ENCODE results near the gene PDZD2.

The PDZD2 gene

GRCh38 chr5:31613651-31614050 lies 25.3 kb upstream of the PDZD2 start:
- Histone ChIP-seq H3K9me3 (ENCODE audit: control insufficient read depth, low read length) (no peaks in the 10 kb centered on the region), H3K4me1 (ENCODE audit: control insufficient read depth, insufficient read depth, low read length, poor library complexity, severe bottlenecking) (no peaks in the 10 kb centered on the region), H3K4me3 (ENCODE audit: insufficient read depth, low read depth, low read length, poor library complexity, severe bottlenecking) (no peak overlapping the region), H3K27me3 (replicated peaks; ENCODE audit: control insufficient read depth, insufficient read depth, low read length, poor library complexity, severe bottlenecking) (peaks cover 5% of the 10 kb centered on the region), H3K36me3 (ENCODE audit: control insufficient read depth, insufficient read depth, low read length) (no peaks in the 10 kb centered on the region), H3K27ac (ENCODE audit: insufficient read depth, low read length, poor library complexity, severe bottlenecking) (no peak overlapping the region)
- no peak for DNase-seq

- Histone ChIP-seq H3K4me3 (ENCODE audit: insufficient read depth, low read depth, low read length, poor library complexity, severe bottlenecking) (no peak overlapping the region), H3K4me1 (ENCODE audit: control insufficient read depth, insufficient read depth, low read length, poor library complexity, severe bottlenecking) (no peaks in the 10 kb centered on the region), H3K27me3 (replicated peaks; ENCODE audit: control insufficient read depth, insufficient read depth, low read length, poor library complexity, severe bottlenecking) (peaks cover 7% of the 10 kb centered on the region), H3K27ac (ENCODE audit: insufficient read depth, low read length, poor library complexity, severe bottlenecking) (no peak overlapping the region), H3K36me3 (ENCODE audit: control insufficient read depth, insufficient read depth, low read length) (no peaks in the 10 kb centered on the region), H3K9me3 (ENCODE audit: control insufficient read depth, low read length) (no peaks in the 10 kb centered on the region)
- DNase-seq = no peak
These were observed 24.5 kb upstream of the PDZD2 start for GRCh38 chr5:31614151-31615020.

DNA sequence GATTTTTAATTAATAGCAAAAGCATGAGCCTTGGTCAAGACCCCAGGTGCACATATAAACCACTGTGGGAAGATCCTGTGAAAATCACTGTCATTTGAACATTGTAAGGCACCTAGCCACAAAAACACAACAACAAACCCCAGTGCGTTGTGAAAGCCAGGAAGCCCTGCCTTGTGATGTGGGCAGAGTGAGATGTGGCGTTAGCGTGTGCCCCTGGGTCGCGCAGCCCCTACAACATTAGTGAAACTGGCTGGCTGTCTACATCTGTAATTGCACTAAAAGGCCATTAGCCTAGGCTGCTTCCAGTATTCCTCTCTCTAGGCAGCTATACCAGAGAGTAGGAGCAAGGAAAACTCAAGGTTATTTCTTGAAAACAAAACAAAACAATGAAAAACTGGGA lies 21.1 kb upstream of the PDZD2 start:
- peaks cover 7% of the 10 kb centered on the region for H3K27me3 ChIP-seq (replicated peaks; ENCODE audit: control insufficient read depth, insufficient read depth, low read length, poor library complexity, severe bottlenecking)
- H3K4me3 ChIP-seq (ENCODE audit: insufficient read depth, low read depth, low read length, poor library complexity, severe bottlenecking) = no peak overlapping the region
- H3K4me1 ChIP-seq (ENCODE audit: control insufficient read depth, insufficient read depth, low read length, poor library complexity, severe bottlenecking) = no peaks in the 10 kb centered on the region
- no peaks in the 10 kb centered on the region for H3K9me3 ChIP-seq (ENCODE audit: control insufficient read depth, low read length)
- no peak for DNase-seq
- H3K36me3 ChIP-seq (ENCODE audit: control insufficient read depth, insufficient read depth, low read length) = no peaks in the 10 kb centered on the region
- H3K27ac ChIP-seq (ENCODE audit: insufficient read depth, low read length, poor library complexity, severe bottlenecking) = no peak overlapping the region

DNA sequence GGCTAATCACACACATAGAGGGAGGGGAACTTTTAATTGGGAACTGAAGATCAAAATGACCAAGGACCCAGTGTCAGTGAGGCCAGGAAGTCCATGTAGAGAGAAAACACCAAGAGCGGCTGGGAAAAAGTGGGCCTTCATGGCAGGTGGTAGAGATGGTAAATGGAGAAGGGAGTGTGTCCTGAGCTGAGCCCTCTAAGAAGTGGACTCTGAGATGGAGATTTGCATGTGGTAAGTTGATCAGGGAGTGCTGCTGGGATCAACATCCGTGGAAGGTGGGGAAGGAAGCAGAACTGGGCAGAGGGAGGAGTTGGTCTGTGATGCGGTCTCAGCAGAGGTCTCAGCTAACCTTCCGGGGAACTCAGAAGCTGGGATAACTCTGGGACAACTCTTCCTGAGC lies 18.9 kb upstream of the PDZD2 start:
- H3K36me3 ChIP-seq (ENCODE audit: control insufficient read depth, insufficient read depth, low read length) = no peaks in the 10 kb centered on the region

DNA sequence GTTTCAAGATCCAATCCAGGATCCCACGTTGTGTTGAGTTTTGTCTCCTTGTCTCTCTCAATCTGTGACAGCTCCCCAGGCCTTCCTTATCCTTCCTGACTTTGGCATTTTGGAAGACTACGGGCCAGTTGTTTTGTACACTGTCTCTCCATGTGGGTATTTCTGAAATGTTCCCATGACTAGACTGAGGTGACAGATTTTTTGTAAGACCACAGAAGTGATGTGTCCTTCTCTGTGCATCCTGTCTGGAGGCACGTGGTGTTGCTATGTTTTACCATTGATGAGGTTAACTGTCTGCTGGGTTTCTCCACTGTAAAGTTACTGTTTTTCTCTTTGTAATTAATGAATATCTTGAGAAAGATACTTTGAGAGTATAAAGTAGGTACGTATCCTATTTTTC lies 15.7 kb upstream of the PDZD2 start:
- H3K27me3 ChIP-seq (replicated peaks; ENCODE audit: control insufficient read depth, insufficient read depth, low read length, poor library complexity, severe bottlenecking) = peaks cover 6% of the 10 kb centered on the region
- no peak overlapping the region for H3K27ac ChIP-seq (ENCODE audit: insufficient read depth, low read length, poor library complexity, severe bottlenecking)
- no peaks in the 10 kb centered on the region for H3K9me3 ChIP-seq (ENCODE audit: control insufficient read depth, low read length)
- no peaks in the 10 kb centered on the region for H3K36me3 ChIP-seq (ENCODE audit: control insufficient read depth, insufficient read depth, low read length)
- no peaks in the 10 kb centered on the region for H3K4me1 ChIP-seq (ENCODE audit: control insufficient read depth, insufficient read depth, low read length, poor library complexity, severe bottlenecking)
- no peak for DNase-seq
- no peak overlapping the region for H3K4me3 ChIP-seq (ENCODE audit: insufficient read depth, low read depth, low read length, poor library complexity, severe bottlenecking)

More for the DNA sequence above, 18.9 kb upstream of the PDZD2 start:
- H3K4me3 ChIP-seq (ENCODE audit: insufficient read depth, low read depth, low read length, poor library complexity, severe bottlenecking) = no peak overlapping the region
- no peak overlapping the region for H3K27ac ChIP-seq (ENCODE audit: insufficient read depth, low read length, poor library complexity, severe bottlenecking)
- H3K4me1 ChIP-seq (ENCODE audit: control insufficient read depth, insufficient read depth, low read length, poor library complexity, severe bottlenecking) = no peaks in the 10 kb centered on the region
- peaks cover 7% of the 10 kb centered on the region for H3K27me3 ChIP-seq (replicated peaks; ENCODE audit: control insufficient read depth, insufficient read depth, low read length, poor library complexity, severe bottlenecking)
- H3K9me3 ChIP-seq (ENCODE audit: control insufficient read depth, low read length) = no peaks in the 10 kb centered on the region
- no peak for DNase-seq

DNA sequence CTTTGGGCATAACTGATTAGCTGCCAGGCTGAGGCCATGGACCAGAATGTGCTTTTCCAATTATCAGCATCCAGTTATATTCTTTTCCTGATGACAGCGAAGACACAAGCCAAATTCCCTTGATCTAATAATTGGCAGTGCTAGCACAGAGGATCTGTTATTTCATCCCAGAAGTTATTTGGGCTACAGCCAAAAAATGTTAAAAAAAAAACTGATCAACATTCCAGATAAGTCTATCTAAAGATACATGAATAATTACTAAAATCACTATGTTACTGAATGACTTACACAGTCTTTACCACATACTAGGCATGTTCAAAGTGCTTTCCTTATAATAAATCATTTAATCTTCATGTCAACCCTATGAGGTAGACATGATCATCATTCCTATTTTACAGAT lies 13.5 kb upstream of the PDZD2 start:
- Histone ChIP-seq H3K27ac (ENCODE audit: insufficient read depth, low read length, poor library complexity, severe bottlenecking) (no peak overlapping the region), H3K27me3 (replicated peaks; ENCODE audit: control insufficient read depth, insufficient read depth, low read length, poor library complexity, severe bottlenecking) (no peaks in the 10 kb centered on the region), H3K4me1 (ENCODE audit: control insufficient read depth, insufficient read depth, low read length, poor library complexity, severe bottlenecking) (no peaks in the 10 kb centered on the region), H3K4me3 (ENCODE audit: insufficient read depth, low read depth, low read length, poor library complexity, severe bottlenecking) (no peak overlapping the region), H3K9me3 (ENCODE audit: control insufficient read depth, low read length) (no peaks in the 10 kb centered on the region), H3K36me3 (ENCODE audit: control insufficient read depth, insufficient read depth, low read length) (no peaks in the 10 kb centered on the region)
- no peak for DNase-seq

DNA sequence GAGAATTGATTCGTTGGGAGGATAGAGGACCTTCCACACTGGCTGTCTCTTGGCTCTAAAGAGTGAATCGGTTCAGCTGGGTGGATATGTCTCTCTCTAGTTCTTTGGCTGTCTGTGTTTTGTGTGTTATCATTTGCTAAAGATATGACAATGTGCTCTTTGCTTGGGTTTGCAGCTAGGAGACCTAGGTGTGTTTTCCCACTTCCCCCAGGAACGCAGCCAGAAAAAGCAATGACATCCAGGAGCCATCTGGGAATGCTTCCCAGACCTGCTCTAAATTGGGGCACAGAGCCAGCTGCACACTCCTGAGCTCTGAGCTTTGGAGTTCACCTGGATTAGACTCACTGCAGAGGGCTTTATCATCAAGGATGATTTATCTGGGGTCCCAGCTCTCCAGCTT lies 12.8 kb upstream of the PDZD2 start:
- Histone ChIP-seq H3K27me3 (replicated peaks; ENCODE audit: control insufficient read depth, insufficient read depth, low read length, poor library complexity, severe bottlenecking) (no peaks in the 10 kb centered on the region), H3K27ac (ENCODE audit: insufficient read depth, low read length, poor library complexity, severe bottlenecking) (no peak overlapping the region), H3K36me3 (ENCODE audit: control insufficient read depth, insufficient read depth, low read length) (no peaks in the 10 kb centered on the region), H3K4me1 (ENCODE audit: control insufficient read depth, insufficient read depth, low read length, poor library complexity, severe bottlenecking) (no peaks in the 10 kb centered on the region), H3K9me3 (ENCODE audit: control insufficient read depth, low read length) (no peaks in the 10 kb centered on the region), H3K4me3 (ENCODE audit: insufficient read depth, low read depth, low read length, poor library complexity, severe bottlenecking) (no peak overlapping the region)
- DNase-seq = no peak

- Histone ChIP-seq H3K4me1 (ENCODE audit: control insufficient read depth, insufficient read depth, low read length, poor library complexity, severe bottlenecking) (no peaks in the 10 kb centered on the region), H3K9me3 (ENCODE audit: control insufficient read depth, low read length) (no peaks in the 10 kb centered on the region), H3K4me3 (ENCODE audit: insufficient read depth, low read depth, low read length, poor library complexity, severe bottlenecking) (no peak overlapping the region), H3K27ac (ENCODE audit: insufficient read depth, low read length, poor library complexity, severe bottlenecking) (no peak overlapping the region), H3K36me3 (ENCODE audit: control insufficient read depth, insufficient read depth, low read length) (no peaks in the 10 kb centered on the region), H3K27me3 (replicated peaks; ENCODE audit: control insufficient read depth, insufficient read depth, low read length, poor library complexity, severe bottlenecking) (no peaks in the 10 kb centered on the region)
- DNase-seq = no peak
These were observed 12.2 kb upstream of the PDZD2 start for GRCh38 chr5:31626604-31627234.

- no peaks in the 10 kb centered on the region for H3K4me1 ChIP-seq (ENCODE audit: control insufficient read depth, insufficient read depth, low read length, poor library complexity, severe bottlenecking)
- H3K9me3 ChIP-seq (ENCODE audit: control insufficient read depth, low read length) = no peaks in the 10 kb centered on the region
- H3K27me3 ChIP-seq (replicated peaks; ENCODE audit: control insufficient read depth, insufficient read depth, low read length, poor library complexity, severe bottlenecking) = no peaks in the 10 kb centered on the region
- no peak overlapping the region for H3K4me3 ChIP-seq (ENCODE audit: insufficient read depth, low read depth, low read length, poor library complexity, severe bottlenecking)
- no peak overlapping the region for H3K27ac ChIP-seq (ENCODE audit: insufficient read depth, low read length, poor library complexity, severe bottlenecking)
- H3K36me3 ChIP-seq (ENCODE audit: control insufficient read depth, insufficient read depth, low read length) = no peaks in the 10 kb centered on the region
- DNase-seq = no peak
These were observed 8.0 kb upstream of the PDZD2 start for GRCh38 chr5:31630931-31631330.

- H3K27ac ChIP-seq (ENCODE audit: insufficient read depth, low read length, poor library complexity, severe bottlenecking) = no peak overlapping the region
- no peaks in the 10 kb centered on the region for H3K4me1 ChIP-seq (ENCODE audit: control insufficient read depth, insufficient read depth, low read length, poor library complexity, severe bottlenecking)
- H3K27me3 ChIP-seq (replicated peaks; ENCODE audit: control insufficient read depth, insufficient read depth, low read length, poor library complexity, severe bottlenecking) = no peaks in the 10 kb centered on the region
- H3K4me3 ChIP-seq (ENCODE audit: insufficient read depth, low read depth, low read length, poor library complexity, severe bottlenecking) = no peak overlapping the region
- DNase-seq = no peak
- no peaks in the 10 kb centered on the region for H3K36me3 ChIP-seq (ENCODE audit: control insufficient read depth, insufficient read depth, low read length)
- H3K9me3 ChIP-seq (ENCODE audit: control insufficient read depth, low read length) = no peaks in the 10 kb centered on the region
These were observed 6.5 kb upstream of the PDZD2 start for GRCh38 chr5:31632460-31632859.

All from effector memory CD4-positive, alpha-beta T cell (primary cell).